HG03060 (cell line): ENCODE measurements around the gene MEG3.
"Not testable (repeated sequence)": the region's sequence is repeated elsewhere in the genome, so short reads cannot be mapped to it uniquely, and the experiment has no call there.

Experiments used
- ATAC-seq: cut with Tn5 transposase; IDR thresholded peaks from one replicate; pipeline ENCODE4 v1.9.1; 2021; ENCODE audit warnings: low read depth, moderate number of reproducible peaks; ENCODE audit not compliant: unreplicated experiment

Gene MEG3

DNA sequence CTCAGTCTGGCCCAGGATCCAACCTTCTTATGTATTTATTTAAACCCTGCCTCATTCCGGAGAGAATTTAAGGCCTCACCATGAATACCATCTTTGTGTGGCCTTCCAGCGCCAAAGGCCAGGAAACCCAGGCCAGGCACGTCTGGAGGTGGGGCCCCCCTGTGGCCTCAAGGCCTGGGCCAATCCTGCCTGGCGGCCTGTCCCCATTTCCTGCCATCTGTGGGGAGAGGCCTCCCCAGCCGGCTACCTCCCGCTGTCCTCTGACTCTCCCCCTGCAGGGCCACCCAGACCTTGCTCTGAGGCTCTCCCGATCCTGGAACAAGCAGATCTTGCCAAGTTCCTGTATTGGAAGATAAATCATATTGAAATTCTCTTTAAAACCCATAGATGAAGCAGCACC is 37.4 kb upstream of the MEG3 start:
- no peak for ATAC-seq

DNA sequence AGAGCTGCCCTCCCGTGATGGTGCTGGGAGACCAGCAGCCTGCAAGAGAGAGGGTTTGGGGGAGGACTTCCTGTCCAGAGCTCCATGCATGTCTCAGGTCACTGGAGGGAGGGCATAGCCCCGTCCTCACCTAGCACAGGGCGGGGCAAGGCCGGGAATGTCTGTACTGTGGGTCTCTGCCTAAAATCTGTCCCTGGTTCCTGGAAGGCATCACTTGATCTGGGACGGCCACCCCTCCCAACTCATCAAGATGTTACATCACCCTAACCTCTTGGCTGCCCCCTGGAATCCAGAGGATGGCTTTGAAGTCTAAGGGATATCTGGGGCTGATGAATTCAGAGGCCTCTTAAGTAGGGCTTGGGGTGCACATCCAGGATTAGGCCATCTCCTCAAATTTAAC is 37.0 kb upstream of the MEG3 start:
- no peak for ATAC-seq

DNA sequence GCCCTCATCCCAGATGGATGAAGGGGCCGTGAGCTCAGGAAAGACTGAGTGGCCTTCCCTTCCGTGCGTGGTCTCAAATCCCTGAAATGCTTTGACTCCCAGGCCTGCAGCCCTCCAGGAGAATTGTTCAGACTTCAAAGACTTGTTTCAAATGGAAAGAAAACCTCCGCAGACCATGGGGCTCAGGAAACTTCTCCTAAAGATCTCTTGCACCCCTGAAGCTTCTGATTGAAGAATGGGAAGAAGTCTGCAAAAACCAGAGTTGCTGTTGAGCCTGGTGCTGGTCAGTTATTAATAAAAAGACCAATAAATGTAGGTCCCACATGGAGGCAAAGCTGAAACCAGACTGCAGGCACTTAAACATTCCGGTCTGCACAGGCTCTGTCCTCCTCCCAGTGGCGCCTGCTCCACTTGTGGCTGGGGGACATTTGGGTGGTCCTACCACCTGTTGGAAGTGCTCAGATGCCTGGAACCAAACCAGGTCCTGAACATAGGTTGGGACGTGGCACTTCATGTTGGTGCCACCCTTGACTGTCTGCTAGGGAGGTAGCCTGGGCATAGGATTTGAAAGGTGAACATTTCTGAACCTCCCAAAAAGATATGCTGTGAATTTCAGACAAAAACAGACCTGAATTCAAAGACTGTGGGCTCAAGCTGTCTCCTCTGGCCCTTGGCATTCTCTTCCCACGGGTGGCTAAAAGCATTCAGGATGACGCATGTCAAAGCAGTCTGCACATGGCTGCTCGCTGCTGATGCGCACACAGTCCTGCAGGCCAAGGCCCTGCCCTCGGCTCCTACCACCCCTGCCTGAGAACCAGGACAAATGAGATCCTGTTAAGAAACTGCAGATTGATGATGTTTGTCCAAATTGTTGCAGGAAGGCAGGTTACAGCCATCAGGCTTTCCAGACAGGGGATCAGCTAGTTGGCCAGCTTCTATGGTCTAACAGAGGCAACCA is 36.2 kb upstream of the MEG3 start:
- no peak for ATAC-seq

DNA sequence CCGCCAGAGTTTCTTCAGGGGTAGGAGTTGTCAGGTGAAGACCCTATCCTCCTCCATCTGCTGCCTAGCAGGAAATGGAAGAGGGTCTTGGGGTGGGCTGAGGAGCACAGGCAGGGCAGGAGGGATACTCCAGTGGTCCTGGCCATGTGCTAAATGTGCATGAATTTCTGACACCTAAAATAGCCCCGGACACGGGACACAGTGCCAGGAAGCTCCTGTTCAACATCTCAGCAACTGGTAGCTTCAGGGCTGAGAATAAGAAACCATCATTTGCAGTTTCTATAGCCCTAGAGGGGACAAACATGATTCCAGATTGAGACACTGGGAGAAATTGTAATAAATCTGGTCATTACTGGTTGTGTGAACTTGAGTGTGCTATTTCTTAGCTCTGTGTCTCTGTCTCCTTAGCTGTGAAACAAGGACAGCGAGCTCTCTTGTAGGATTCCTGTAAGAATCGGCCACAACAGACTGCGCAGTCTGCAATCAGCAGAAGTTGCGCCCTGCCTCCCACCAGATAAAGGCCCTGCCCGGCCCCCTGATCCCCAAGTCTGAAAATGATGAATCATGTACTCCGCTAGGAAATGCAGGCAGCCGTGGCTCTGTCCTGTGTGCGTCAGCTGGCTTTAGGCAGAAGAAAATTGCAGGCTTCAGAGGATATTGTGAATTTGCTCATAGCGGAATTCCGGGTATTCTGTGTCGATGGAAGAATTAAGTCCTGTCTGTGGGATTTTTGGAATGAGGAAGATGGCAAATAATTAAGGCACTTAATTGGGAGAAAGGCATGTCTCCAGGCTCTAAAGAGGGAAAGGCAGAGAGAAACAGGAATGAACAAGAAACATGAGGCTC is 35.2 kb upstream of the MEG3 start:
- ATAC-seq = no peak

DNA sequence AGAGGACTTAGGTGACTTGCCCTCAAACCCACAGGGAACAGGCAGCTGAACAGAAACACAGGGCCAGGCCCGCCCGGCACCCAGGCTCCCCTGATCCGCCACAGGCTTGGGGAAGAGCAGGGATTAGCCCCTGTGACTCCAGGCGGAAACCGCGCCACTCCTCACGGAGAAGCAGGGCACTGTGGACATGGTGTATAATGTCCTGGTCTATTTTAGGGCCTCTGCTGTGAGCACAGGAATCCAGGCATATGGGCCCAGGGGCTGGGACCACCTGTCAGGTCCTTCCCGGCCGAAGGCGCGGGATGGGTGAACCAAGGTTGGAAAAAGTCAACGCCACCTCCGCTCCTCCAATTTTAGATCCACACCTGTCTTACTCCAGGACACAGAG is 34.6 kb upstream of the MEG3 start:
- ATAC-seq = no peak

DNA sequence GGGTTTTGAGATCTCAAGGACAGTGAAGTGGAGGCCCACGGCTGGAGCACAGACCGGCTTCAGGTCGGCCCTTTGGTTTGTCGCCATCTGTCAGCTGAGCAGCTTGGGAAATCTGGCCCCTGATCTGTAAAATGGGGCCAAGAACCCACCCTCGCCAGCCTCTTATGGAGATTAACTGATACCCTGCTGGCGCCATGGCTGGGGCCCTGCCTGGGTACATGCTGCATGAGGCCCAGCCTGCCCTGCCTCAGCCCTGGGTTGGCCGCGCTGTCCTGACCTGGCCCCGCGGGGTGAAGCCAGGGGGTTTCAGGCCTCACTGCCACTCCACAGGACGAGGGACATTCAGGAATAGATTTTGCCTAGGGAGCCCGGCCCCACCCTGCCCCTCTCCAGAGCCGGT is 33.9 kb upstream of the MEG3 start:
- no peak for ATAC-seq

DNA sequence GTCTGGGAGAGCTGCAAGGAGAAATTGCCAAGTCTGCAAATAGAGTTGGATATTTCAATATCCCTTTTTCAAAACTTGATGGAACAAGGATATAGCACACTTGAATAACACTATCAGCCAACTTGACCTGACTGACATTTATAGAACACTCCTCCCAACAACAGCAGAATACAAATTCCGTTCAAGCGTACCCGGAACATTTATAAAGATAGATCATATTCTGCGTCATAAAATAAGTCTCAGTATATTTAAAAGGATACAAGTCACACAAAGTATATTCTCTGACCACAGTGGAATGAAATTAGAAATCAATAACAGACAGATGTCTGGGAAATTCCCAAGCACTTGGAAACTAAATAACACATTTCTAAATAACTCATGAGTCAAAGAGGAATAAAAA is 29.0 kb upstream of the MEG3 start:
- no peak for ATAC-seq

DNA sequence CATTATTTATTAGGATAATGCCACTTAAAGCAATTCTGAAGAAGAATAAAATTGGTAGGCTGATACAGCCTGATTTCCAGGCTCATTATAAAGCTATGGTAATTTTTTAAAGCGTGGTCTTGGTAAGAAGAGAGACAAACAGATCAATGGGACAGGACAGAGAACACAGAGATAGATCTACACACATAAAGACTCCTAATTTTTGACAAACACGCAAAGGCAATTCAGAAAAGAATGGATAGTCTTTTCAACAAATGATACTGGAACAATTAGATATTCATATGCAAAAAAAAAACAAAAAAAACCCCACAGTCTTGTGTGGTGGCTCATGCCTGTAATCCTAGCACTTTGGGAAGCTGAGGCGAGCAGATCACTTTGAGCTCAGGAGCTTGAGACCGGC is 25.9 kb upstream of the MEG3 start:
- ATAC-seq = no peak

DNA sequence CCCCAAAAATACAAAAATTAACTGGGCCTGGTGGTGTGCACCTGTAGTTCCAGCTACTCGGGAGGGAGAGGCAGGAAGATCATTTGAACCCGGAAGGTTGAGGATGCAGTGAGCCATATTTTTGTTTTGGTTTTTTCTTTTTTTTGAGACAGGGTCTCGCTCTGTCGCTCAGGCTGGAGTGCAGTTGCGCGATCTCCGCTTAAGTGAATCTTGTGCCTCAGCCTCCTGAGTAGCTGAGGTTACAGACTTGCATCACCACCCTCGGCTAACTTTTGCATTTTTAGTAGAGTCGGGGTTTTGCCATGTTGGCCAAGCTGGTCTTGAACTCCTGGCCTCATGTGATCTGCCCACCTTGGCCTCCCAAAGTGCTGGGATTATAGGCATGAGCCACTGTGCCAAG is 24.5 kb upstream of the MEG3 start:
- not testable (repeated sequence) for ATAC-seq

DNA sequence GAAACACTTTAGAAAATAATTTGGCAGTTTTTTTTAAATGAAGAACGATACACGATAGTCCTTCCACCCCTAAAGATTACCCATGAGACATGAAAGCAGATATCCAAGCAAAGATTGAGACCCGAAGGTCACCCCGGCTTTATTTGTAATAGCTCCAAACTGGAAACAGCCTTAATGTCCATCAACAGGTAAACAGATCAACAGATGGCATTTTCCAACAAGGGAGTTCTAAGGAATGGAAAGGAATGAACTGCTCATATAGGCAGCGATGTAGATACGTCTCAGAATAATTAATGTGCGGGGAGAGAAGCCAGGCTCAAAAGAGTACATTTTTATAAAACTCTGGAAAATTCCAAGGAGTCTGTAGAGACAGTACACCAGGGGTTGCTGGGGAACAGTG is 23.7 kb upstream of the MEG3 start:
- no peak for ATAC-seq

DNA sequence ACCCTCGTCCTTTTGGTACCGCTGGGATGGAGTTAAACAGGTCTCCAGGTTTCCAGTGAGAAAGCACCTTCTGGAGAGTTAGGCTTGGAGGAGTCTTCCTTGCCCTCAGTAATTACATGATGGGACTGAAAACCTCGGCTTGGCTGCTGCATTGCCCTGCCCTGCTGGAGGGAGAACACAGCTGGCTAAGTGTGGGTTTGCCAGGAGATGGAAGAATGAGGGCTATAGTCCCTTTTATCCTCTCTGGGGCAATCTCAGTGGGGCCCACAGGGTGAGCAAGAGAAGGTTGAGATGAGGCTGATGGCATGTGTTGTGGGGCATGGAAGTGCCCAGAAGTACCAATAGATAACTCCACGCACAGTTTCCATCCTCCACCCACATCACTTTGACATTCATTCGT is 23.2 kb upstream of the MEG3 start:
- ATAC-seq = no peak

DNA sequence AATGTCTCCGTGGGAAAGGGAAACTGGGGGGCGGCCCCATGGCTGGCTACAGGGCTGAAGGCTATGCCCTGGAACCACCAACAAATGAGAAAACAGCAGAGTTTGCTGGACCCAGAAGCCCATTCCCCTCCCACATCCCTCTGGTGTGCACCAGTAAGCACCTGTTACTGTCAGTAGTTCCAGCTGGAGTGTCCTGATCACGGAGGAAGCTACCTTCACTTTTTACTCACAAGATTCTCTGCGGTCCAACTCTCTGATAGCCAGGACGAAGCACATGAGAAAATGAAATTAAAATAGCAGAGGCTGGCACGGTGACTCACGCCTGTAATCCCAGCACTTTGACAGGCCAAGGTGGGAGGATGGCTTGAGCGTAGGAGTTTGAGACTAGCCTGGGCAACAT is 22.7 kb upstream of the MEG3 start:
- no peak for ATAC-seq

DNA sequence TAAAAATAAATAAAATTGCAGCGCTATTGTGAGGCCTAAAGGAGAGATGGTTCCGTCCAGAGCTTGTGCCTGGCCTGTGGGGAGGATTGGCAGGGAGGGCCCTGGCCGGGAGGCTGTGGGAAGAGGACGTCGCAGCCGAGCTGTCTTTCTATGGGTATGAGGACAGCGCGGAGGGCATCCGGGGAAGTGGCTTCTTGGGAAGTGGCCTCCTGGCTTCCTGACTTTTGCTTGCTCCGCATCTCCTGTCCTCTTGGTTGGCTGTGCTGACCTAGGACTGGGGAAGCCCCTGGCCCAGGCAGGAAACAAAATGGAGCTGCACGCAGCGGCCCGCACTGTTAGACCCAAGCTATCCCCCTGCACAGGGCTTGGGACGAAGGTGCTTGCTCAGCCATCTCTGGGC is 22.2 kb upstream of the MEG3 start:
- no peak for ATAC-seq

DNA sequence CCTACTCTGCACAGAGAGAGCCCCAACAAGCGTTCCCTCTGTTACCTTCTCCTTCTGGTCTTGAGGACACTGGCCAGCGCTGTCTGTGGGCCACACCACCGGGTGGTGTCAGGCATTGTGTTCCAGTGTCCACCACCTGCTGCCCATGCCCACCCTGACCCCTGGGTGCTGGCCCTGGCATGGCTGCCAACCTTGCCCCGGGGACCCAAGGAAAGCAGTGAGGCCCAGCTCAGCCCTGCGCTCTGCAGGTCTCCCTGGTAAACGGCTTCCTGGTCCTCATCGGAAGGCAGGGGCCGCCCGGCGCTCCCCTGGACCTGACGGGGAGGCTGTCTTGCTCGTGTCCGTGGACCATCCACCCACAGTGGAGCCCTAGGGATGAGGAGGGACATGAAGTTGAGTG is 21.8 kb upstream of the MEG3 start:
- no peak for ATAC-seq

DNA sequence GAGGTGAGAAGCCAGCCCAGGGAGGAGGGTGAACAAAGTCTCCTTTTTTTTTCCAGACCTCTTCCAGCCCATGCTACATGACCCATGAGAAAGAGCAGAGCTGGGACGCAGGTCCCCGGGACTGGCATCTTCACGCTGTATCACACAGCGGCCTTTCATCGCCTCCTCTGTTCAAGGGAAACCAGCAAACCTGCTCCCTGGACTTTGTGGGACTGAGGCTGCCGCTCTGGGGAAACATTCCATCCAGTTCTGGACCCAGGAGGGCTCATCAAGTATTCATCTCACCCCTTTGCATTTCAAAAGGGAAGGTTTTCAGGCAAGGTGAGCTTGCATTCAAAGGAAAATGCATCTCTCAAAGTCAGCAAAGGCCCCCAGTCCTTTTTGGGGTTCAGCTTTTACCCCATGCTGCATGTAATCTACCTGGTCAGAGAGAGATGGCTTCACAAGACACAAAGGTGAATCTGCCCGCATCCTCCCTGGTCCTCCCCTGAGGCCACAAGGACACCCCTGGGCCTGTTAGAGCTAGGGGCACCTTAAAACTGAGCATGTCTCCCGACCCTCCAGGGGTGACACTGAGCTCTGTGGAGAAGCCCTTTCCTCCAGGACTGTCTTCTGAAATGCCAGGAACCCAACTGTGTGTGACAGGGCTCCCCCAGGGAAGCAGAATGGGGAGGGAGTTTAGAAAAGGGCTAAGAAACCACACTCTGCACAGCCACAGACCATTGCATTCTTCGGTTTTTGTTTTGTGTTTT is 21.2 kb upstream of the MEG3 start:
- ATAC-seq = no peak

DNA sequence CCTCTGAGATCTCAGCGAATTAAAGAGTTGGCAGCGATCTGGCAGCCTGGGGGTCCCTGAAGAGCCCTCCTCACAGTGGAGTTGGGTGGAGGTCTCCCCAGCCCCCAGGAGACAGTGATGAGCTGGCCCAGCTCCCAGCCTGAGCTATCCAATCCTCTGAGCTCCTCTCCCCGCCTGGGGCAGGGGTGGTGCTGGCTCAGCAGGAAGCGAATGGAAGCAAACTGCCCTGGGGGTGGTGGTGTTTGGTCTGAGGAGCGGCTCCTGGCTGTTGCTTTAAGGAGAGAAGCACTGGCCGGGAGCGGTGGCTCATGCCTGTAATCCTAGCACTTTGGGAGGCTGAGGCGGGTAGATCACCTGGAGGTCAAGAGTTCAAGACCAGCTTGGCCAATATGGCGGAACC is 19.5 kb upstream of the MEG3 start:
- no peak for ATAC-seq

DNA sequence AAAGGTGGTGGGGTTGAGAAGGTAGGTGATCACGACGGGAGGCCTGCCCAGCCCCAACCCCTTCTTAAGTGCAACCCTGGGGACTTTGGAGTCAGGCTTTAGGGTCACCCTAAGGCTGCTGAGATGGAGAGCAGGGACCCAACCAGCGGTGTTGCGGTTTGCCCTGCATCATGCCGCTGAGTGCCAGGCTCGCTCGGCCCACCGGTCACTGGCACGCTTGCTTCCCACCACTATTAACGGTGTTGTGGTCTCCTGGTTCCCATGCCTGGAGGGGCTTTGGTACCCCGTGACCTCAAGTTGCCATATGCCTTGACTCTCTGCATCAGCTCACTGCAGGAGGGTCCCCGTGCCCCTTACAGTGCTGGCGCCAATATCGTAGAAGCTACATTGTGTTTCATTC is 18.4 kb upstream of the MEG3 start:
- no peak for ATAC-seq

DNA sequence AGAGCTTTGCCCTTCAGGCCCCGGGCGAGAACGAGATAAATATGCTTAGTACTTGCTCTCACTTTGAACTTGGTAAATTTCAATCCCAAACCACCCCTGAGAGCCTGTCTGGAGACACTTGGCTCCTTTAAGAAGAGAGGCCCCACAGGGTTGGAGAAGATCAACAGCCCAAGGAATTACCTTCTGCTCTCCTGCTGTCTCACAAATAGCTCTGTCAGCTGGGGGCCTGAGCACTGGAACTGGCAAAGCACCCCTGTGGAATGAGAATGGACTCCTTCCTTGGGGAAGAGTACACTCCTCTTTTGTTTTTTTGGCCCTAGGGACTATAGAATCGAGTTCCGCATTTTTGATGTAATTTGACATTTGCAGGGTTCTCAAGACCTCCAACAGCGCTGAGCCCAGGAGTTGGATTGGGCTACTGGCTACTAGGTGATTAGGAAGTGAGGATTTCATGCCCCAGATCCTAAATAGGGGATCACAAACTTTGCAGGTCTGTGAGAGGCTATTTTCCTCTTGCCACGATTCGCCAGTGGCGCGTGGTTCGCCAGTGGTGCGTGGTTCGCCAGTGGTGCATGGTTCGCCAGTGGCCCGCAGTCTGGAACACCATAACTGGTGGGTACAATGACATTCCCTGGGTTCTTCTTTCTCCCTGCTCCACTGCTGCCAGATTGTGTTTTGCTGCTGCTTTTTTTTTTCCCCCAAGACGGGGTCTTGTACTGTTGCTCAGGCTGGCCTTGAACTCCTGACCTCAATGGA is 17.8 kb upstream of the MEG3 start:
- no peak for ATAC-seq

DNA sequence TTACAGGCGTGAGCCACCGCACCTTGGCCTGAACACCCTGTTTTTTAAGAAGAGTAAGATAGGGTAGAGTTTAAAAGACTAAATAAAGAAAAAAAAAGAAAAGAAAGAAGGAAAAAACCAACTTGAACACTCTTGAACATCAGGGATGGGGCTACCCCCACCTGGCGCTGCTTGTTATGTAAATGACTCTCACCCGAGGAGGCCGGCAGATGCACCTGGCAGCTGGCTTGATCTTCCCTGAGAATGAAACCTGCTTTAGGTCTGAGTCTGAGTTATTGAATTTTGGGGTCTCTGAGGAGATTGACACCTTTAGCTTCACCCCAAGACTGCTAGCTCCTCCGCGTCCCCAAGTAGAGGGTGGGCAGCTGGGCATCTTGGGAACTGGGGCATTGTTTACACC is 15.5 kb upstream of the MEG3 start:
- ATAC-seq = no peak

DNA sequence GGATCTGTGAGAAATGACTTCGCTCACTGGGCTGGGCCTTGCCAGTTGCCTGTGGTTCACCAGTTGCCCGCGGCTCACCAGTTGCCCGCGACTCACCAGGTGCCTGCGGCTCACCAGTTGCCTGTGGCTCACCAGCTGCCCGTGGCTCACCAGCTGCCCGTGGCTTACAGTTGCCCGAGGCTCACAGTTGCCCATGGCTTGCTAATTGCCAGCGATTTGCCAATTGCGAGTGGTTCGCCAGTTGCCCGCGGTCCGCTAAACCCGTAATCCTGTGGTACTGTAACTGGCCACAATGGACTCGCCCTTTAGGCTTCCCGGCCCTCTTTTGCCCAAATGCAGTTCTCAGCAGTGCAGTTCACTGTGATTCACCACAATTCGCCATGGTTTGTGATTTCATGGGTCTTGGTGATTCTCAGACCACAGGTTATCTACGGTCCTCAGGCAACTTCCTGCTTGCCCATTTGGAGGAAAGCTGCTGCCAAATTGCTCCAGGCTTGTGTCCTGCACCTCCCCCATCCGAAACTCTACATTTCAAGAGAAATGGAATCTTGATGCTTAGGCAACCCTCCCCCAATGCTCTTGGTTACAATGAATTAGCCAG is 15.0 kb upstream of the MEG3 start:
- ATAC-seq = no peak
